ENCODE measurements around the gene ZMYND8.
A peak's percentile ranks its signal among the peaks of the same experiment; 100 is the strongest.

Gene ZMYND8

DNA sequence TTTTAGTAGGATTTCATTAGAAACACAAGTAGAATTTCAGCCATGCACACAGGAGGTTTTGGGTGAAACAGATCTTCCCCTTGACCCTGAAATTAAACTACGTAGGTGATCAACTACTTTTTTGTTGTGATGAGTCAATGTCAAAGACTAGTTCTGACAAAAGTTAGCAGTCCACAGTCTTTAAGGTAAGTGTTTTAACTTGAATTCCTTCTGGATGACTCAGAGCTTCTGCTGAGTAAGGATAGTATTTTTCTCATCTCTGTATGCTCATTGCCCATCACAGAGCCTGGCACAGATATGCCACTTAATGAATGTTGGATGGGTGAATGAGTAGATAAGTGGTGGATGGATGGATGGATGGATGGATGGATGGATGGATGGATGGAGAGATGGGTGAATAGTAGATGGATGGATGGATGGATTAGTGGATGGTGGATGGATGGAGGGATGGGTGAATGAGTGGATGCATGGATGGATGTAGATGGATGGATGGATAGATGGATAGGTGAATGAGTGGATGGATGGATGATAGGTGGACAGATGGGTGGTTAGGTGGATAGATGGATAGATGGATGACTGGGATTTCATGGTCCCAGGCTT lies 165.3 kb downstream of the ZMYND8 start:
- DNase-seq (ENCODE audit: low spot score) (no peak), ATAC-seq (ENCODE audit: low read depth) (peak; percentile 99)
- H3K4me1 ChIP-seq (ENCODE audit: insufficient read depth, poor library complexity, severe bottlenecking) = peaks cover 5% of the 10 kb centered on the region
- TF ChIP-seq, protein P1, sequence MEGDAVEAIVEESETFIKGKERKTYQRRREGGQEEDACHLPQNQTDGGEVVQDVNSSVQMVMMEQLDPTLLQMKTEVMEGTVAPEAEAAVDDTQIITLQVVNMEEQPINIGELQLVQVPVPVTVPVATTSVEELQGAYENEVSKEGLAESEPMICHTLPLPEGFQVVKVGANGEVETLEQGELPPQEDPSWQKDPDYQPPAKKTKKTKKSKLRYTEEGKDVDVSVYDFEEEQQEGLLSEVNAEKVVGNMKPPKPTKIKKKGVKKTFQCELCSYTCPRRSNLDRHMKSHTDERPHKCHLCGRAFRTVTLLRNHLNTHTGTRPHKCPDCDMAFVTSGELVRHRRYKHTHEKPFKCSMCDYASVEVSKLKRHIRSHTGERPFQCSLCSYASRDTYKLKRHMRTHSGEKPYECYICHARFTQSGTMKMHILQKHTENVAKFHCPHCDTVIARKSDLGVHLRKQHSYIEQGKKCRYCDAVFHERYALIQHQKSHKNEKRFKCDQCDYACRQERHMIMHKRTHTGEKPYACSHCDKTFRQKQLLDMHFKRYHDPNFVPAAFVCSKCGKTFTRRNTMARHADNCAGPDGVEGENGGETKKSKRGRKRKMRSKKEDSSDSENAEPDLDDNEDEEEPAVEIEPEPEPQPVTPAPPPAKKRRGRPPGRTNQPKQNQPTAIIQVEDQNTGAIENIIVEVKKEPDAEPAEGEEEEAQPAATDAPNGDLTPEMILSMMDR (IDR thresholded peaks at IDR 0.05; ENCODE audit: poor library complexity, severe bottlenecking) = no peak
- no peaks in the 10 kb centered on the region for H3K27me3 ChIP-seq (ENCODE audit: insufficient read depth, poor library complexity, severe bottlenecking)
- H3K4me3 ChIP-seq (ENCODE audit: severe bottlenecking) = no peak overlapping the region
- peak overlapping the region; percentile 48 for H3K27ac ChIP-seq (ENCODE audit: poor library complexity, severe bottlenecking)
- no peaks in the 10 kb centered on the region for H3K36me3 ChIP-seq (ENCODE audit: low read depth)
- H3K9me3 ChIP-seq (ENCODE audit: severe bottlenecking) = no peaks in the 10 kb centered on the region

DNA sequence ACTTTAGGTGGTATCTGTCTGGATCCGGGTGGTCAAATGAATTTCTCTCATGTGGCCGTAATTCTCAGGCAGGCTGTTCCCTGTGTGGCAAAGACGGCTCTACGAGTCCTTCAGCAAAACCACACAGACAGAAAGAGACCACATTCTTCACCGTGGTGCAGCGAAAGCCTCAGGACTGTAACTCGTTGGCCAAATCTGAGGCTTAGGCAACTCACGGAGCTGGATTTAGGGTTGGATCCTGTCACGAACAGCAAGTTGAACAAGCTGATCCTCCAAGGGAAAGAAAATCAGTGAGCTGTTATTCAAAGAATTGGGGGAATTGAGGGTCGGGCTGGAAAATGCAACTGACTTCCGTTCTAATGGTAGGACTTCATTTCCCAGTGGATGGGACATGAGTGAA lies 167.4 kb downstream of the ZMYND8 start:
- Histone ChIP-seq H3K4me1 (ENCODE audit: insufficient read depth, poor library complexity, severe bottlenecking) (peaks cover 5% of the 10 kb centered on the region), H3K4me3 (ENCODE audit: severe bottlenecking) (no peak overlapping the region), H3K36me3 (ENCODE audit: low read depth) (no peaks in the 10 kb centered on the region), H3K27ac (ENCODE audit: poor library complexity, severe bottlenecking) (no peak overlapping the region), H3K9me3 (ENCODE audit: severe bottlenecking) (no peaks in the 10 kb centered on the region), H3K27me3 (ENCODE audit: insufficient read depth, poor library complexity, severe bottlenecking) (no peaks in the 10 kb centered on the region)
- no peak for DNase-seq (ENCODE audit: low spot score)
- no peak for ATAC-seq (ENCODE audit: low read depth)
- TF ChIP-seq, protein P1 (IDR thresholded peaks at IDR 0.05; ENCODE audit: poor library complexity, severe bottlenecking) = no peak

DNA sequence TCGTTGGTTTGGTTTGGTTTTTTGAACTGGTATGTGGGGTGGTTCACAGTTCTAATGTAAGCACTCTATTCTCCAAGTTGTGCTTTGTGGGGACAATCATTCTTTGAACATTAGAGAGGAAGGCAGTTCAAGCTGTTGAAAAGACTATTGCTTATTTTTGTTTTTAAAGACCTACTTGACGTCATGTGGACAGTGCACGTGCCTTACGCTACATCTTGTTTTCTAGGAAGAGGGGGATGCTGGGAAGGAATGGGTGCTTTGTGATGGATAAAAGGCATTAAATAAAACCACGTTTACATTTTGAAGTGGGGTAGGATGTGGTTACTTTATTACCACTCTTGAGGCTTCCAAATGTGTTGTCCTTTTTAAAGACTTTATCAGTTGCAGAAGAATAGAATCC lies 168.0 kb downstream of the ZMYND8 start:
- TF ChIP-seq, protein P1 (IDR thresholded peaks at IDR 0.05; ENCODE audit: poor library complexity, severe bottlenecking) = no peak
- no peaks in the 10 kb centered on the region for H3K9me3 ChIP-seq (ENCODE audit: severe bottlenecking)
- DNase-seq (ENCODE audit: low spot score) = no peak
- no peaks in the 10 kb centered on the region for H3K36me3 ChIP-seq (ENCODE audit: low read depth)
- H3K27me3 ChIP-seq (ENCODE audit: insufficient read depth, poor library complexity, severe bottlenecking) = no peaks in the 10 kb centered on the region
- ATAC-seq (ENCODE audit: low read depth) = no peak
- no peak overlapping the region for H3K4me3 ChIP-seq (ENCODE audit: severe bottlenecking)
- no peak overlapping the region for H3K27ac ChIP-seq (ENCODE audit: poor library complexity, severe bottlenecking)
- peaks cover 5% of the 10 kb centered on the region for H3K4me1 ChIP-seq (ENCODE audit: insufficient read depth, poor library complexity, severe bottlenecking)

DNA sequence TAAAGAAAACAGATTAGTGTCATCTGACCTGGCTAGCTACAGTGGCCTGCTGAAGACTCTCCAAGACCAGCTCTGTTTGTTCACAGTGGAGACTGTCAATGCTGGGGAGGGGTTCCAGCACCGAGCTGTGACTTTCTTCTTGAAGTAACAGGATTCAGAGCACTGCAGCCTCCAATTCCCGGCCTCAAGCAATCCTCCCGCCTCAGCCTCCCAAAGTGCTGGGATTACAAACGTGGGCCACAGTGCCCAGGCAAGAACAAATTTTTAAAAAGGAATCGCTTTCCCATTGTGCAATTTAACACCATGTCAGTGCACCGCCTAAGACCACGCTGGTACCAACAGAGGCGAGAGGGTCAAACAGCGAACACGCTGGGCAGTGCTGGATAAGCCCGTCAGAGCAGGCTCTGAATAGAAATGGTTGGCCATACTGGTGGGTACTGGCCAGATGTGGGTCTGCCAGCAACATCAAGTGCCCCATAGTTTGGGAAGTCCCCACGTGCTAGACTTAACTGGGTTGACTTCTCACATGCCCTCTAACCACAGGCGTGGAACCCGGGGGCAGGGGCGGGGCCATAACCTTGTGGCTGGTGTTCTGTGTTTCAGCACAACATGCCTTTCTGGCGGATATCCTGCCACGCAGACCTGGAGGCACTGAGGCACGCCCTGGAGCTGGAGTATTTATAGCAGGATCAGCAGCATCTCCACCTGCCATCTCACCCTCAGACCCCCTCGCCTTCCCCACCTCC lies 168.9 kb downstream of the ZMYND8 start:
- no peak for DNase-seq (ENCODE audit: low spot score)
- TF ChIP-seq, protein P1 (IDR thresholded peaks at IDR 0.05; ENCODE audit: poor library complexity, severe bottlenecking) = no peak
- Histone ChIP-seq H3K4me3 (ENCODE audit: severe bottlenecking) (no peak overlapping the region), H3K27ac (ENCODE audit: poor library complexity, severe bottlenecking) (no peak overlapping the region), H3K27me3 (ENCODE audit: insufficient read depth, poor library complexity, severe bottlenecking) (no peaks in the 10 kb centered on the region), H3K9me3 (ENCODE audit: severe bottlenecking) (no peaks in the 10 kb centered on the region), H3K4me1 (ENCODE audit: insufficient read depth, poor library complexity, severe bottlenecking) (peaks cover 5% of the 10 kb centered on the region), H3K36me3 (ENCODE audit: low read depth) (no peaks in the 10 kb centered on the region)
- ATAC-seq (ENCODE audit: low read depth) = no peak

DNA sequence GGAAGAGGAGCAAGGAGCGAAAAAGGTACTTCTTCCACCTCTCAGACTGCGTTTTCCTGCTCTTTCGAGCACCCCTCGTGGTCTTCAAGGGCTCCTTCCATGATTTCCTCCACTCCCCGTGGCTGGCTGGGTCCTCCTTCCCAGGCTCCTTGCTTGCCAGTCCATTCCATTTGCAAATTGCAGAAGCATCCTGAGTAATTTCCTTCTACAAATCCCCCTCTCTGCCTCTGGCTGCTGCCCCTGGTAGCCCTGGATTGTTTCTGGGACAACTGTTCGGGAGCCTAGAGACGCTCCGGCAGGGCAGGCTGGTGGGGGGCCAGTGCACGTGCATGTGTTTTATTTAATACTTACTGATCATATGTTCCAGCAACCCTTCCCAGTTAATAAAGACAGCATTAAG lies 173.1 kb downstream of the ZMYND8 start:
- H3K9me3 ChIP-seq (ENCODE audit: severe bottlenecking) = no peaks in the 10 kb centered on the region
- no peaks in the 10 kb centered on the region for H3K27me3 ChIP-seq (ENCODE audit: insufficient read depth, poor library complexity, severe bottlenecking)
- H3K4me1 ChIP-seq (ENCODE audit: insufficient read depth, poor library complexity, severe bottlenecking) = no peaks in the 10 kb centered on the region
- TF ChIP-seq, protein P1 (IDR thresholded peaks at IDR 0.05; ENCODE audit: poor library complexity, severe bottlenecking) = no peak
- no peak overlapping the region for H3K27ac ChIP-seq (ENCODE audit: poor library complexity, severe bottlenecking)
- ATAC-seq (ENCODE audit: low read depth) = no peak
- no peaks in the 10 kb centered on the region for H3K36me3 ChIP-seq (ENCODE audit: low read depth)
- DNase-seq (ENCODE audit: low spot score) = no peak
- no peak overlapping the region for H3K4me3 ChIP-seq (ENCODE audit: severe bottlenecking)

Data from RWPE2 (cell line).